HG03575 (cell line): ENCODE results near the gene TRIM66.
A peak's percentile ranks its signal among the peaks of the same experiment; 100 is the strongest.

ENCODE experiments used
- ATAC-seq: cut with Tn5 transposase; IDR thresholded peaks from one replicate; pipeline ENCODE4 v1.9.1; 2021; ENCODE audit not compliant: unreplicated experiment, insufficient number of reproducible peaks, low FRiP score; ENCODE audit errors: extremely low read depth

Gene TRIM66

GRCh38 chr11:8682303-8683114 lies at the start of gene TRIM66, which contains the start of gene RPL27A:
TRIM66 (minus strand) TSS chr11:8682665; CDS start chr11:8672274, 10,391 bp downstream.
RPL27A (plus strand) TSS chr11:8682792; CDS start chr11:8682814, 22 bp downstream.
- peak; percentile 62 for ATAC-seq

GRCh38 chr11:8731647-8732323 lies 49.3 kb upstream of the TRIM66 start:
- ATAC-seq = no peak

GRCh38 chr11:8730697-8731020 lies 48.2 kb upstream of the TRIM66 start:
- ATAC-seq = no peak

- ATAC-seq = no peak
Measured at GRCh38 chr11:8729837-8730696, 47.6 kb upstream of the TRIM66 start.

- no peak for ATAC-seq
Measured at GRCh38 chr11:8729067-8729466, 46.6 kb upstream of the TRIM66 start.

GRCh38 chr11:8728563-8728962 lies 46.1 kb upstream of the TRIM66 start:
- no peak for ATAC-seq

- no peak for ATAC-seq
Measured at GRCh38 chr11:8726395-8726794, 43.9 kb upstream of the TRIM66 start.

GRCh38 chr11:8724682-8725081 lies 42.2 kb upstream of the TRIM66 start:
- no peak for ATAC-seq

GRCh38 chr11:8723711-8724110 lies 41.2 kb upstream of the TRIM66 start:
- no peak for ATAC-seq

GRCh38 chr11:8722809-8723208 lies 40.3 kb upstream of the TRIM66 start:
- ATAC-seq = no peak

GRCh38 chr11:8721609-8722500 lies 39.4 kb upstream of the TRIM66 start:
- ATAC-seq = no peak

GRCh38 chr11:8720868-8721608 lies 38.6 kb upstream of the TRIM66 start:
- ATAC-seq = no peak

GRCh38 chr11:8720352-8720751 lies 37.9 kb upstream of the TRIM66 start:
- ATAC-seq = no peak

GRCh38 chr11:8719721-8720120 lies 37.3 kb upstream of the TRIM66 start:
- ATAC-seq = no peak

GRCh38 chr11:8719211-8719649 lies 36.8 kb upstream of the TRIM66 start:
- no peak for ATAC-seq

GRCh38 chr11:8717876-8718753 lies 35.6 kb upstream of the TRIM66 start:
- no peak for ATAC-seq

- no peak for ATAC-seq
Measured at GRCh38 chr11:8717544-8717875, 35.0 kb upstream of the TRIM66 start.
